Sigmoid colon (tissue), 4 donors: ENCODE data around the gene RXFP4.

ENCODE experiments used
- EP300 ChIP-seq, 4 donors: sonication (generic); formaldehyde crosslinking; IDR thresholded peaks; one replicate each; pipeline ENCODE4 v1.6.1; 2017; ENCODE audit warnings: antibody characterized with exemption in 4 of 4
- POLR2A ChIP-seq, 2 donors: fragments of 450-650 bp; IDR thresholded peaks; one replicate each; pipeline ENCODE4 v1.6.1; 2016; ENCODE audit warnings: antibody characterized with exemption in 2 of 2, mild to moderate bottlenecking in 2 of 2, moderate library complexity in 2 of 2
- TF ChIP-seq, protein P1 (sequence below), 4 experiments: fragments of 450-650 bp in 3 of 4; fragments of 200-600 bp in 1 of 4; IDR thresholded peaks; one replicate each; pipeline ENCODE4 v1.5.1; 2016 to 2019; ENCODE audit warnings: antibody characterized with exemption in 4 of 4, mild to moderate bottlenecking in 3 of 4, moderate library complexity in 2 of 4

DNA sequence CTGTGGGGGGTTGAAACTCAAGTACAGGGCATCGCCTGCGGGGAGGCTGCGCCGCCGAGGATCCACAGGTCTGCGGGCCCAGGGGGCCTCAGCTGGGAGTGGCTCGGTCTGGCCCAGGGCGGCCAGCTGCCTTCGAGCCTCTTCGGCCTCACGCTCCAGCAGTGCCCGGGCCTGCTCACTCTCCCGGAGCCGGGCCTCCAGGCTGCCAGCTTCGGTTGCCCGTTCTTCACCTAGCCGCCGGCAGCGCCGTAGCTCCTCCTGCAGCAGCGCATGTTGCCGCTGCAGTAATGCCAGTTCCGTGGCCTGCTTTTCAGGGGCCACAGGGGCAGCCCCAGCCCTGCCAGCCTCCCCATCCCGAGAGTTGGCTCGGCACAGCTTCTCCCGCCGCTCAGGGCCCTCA, 9.4 kb downstream of the RXFP4 start:
- TF ChIP-seq, protein P1, sequence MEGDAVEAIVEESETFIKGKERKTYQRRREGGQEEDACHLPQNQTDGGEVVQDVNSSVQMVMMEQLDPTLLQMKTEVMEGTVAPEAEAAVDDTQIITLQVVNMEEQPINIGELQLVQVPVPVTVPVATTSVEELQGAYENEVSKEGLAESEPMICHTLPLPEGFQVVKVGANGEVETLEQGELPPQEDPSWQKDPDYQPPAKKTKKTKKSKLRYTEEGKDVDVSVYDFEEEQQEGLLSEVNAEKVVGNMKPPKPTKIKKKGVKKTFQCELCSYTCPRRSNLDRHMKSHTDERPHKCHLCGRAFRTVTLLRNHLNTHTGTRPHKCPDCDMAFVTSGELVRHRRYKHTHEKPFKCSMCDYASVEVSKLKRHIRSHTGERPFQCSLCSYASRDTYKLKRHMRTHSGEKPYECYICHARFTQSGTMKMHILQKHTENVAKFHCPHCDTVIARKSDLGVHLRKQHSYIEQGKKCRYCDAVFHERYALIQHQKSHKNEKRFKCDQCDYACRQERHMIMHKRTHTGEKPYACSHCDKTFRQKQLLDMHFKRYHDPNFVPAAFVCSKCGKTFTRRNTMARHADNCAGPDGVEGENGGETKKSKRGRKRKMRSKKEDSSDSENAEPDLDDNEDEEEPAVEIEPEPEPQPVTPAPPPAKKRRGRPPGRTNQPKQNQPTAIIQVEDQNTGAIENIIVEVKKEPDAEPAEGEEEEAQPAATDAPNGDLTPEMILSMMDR (IDR thresholded peaks at IDR 0.05) = no peak
- TF ChIP-seq POLR2A (IDR thresholded peaks at IDR 0.05) (no peak), EP300 (IDR thresholded peaks at IDR 0.05) (no peak)
